SW480 (cell line): ENCODE results near the gene LRTM2.

ENCODE experiments used
- DNase-seq: peaks from one replicate; pipeline ENCODE4 v3.0.0-alpha.2; 2016; ENCODE audit warnings: low spot score

LRTM2 gene

DNA sequence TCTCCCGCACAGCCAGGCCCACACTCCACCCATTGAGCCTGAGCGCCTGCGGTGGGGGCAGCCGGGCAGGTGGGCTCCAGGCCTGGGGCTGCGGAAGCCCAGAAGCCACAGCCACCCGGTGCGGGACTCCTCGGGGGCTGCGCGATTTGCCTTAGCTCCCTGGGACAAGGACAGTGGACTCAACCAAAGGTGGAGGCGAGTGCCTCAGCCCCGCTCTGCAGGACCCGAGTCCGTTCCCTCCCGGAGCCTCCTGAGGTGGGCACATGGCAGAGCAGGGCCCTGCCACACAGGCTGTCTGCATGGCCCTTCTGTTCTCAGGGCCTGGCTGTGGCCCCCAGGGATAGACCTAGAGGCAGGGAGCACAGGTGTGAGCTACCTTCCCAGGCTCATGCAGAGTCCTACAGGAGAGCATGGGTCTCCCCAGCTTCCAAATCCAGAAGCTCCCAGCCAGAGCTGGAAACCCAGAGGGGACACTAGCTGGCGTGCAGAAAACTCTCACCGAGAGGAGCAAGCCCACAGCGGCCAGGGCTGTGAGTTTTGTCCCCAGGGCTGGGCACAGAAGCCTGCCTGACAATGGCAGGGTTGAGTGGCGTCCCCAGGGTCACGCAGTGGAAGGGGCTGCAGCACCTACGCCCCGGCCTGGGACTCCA, 22.2 kb upstream of the LRTM2 start:
- no peak for DNase-seq

DNA sequence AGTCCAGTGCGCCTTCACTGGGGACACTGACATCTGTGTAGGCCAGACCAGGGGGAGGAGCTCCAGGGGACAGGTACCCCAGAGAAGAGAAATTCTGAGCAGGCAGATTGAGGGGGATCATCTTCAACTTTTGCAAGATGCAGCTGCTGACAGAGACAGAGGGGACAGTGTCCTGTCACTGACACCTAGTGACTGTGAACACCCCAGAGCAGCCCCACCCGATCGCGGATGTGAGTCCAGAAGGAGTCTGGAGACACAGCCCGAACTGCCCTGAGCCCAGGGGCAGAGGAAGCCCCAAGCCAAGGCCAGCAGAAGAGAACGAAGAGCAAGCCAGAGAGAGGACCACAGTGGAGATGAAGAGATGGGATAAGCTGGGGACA, 21.7 kb upstream of the LRTM2 start:
- DNase-seq, result no peak

DNA sequence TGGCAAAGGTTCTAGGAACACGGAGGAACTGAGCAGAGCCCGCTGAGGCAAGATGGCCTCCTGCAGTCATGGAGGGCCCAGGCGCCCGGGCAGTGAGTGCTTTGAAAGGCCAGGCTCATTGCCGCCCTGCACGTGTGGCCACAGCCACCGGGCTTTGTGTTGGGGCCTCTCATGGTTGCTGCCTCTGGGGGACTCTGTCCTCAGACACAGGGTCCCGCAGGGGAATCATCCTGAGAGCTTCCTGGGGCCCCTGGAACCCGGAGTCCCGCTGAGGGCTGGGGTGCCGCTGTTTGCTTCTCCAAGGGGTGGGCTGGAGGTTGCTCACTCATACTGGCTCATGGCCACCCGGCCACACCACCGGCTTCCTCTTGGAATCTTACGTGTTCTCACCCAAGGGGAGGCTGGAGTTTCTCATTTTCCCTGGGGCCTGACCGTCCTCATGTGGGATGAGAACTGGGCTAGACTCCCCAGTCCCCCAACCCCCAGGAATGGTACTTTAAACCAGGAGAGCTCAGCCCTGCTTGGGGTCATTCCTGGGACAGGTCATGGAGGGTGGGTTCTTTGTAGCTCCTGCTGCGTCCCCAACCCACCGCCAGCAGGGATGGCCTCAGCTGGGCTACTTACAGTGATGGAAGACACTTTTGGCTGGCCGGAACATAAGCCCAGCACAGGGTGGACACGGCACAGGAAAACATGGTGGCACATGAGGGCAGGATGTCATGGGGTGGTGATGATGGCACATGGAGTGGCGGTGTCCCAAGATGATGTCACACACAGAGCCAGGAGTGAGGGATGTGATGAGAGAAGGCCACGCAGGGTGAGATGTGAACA, 21.1 kb upstream of the LRTM2 start:
- DNase-seq, result no peak

GRCh38 chr12:1799882-1800400, 20.4 kb upstream of the LRTM2 start:
- no peak for DNase-seq

DNA sequence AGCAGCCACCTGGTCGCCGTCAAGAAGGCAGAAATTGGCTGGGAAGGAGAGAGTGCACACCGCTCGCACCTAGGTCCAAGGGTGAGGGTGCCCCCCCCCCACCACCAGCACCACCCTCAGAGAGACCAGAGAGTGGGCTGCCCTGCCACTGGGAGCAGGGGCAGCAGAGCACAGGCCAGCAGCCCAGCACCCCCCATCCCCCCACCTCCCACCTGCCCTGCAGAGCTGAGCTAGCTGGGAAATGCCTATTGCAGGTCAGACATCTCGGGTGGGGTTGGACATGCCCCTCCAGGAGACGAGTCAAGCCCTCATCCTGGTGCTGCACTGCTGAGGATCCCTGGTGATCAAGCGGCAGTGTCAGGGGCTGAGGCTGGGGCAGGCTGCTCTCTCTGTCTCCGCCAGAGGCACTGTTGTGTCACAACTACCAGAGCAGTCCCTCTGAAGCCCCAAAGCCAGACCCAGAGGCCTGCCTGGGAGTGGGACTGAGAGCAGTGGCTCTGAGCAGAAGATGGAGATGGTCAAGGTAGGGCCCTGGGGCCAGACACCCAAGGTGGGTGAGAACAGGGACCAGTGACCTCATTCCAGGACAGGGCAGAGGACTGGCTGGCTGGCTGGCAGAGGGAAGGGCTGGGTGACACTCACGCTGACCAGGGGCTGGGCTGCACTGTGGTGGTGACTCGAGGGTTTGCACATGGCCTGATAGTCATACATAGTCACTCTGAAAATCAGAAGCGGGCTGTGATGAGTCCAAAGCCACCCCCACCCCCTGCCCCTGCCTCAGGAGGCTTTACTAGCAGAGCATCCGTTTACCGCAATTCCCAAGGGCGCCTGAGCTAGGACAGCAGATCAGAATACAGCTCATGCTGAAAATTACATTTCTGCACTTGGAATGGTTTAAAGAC, 19.7 kb upstream of the LRTM2 start:
- DNase-seq, result no peak

GRCh38 chr12:1801303-1801975, 18.9 kb upstream of the LRTM2 start:
- no peak for DNase-seq

- no peak for DNase-seq
These were observed 16.6 kb upstream of the LRTM2 start for GRCh38 chr12:1803736-1804135.

DNA sequence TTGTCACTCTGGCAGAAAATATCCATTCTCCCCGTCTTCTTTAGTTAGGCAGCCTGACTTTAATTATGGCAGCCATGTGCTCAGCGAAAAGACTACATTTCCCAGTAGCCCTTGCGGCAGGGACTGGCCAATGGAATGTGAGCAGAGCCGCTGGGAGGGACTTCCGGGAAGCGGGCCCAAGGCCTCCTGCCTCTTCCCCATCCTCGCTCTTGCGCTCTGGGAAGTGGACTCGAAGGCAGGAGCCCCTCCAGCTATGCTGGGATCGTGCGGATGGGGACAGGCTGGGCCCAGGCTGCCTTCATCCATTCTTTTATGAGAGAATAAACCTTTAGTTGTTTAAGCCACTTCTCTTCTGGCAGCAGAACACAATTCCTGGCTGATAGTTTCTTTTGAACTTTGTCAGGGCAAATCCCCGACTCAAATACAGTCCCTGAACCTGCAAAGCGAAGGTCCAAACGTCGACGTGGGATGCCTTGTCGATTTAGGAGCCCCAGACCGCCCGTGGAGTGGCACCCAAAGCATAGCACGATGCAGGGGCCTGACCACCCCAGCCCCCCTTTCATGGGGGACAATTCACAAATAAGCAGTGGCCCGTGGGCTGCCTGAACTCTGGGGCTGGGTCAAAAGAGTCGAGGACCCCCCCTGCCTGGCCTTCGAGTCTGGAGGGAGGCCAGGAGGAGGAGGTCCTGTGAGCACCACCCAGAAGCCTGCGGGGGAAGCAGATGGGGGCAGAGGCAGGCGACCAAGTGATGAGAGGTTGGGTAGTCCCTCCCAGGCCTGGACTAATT, 15.6 kb upstream of the LRTM2 start:
- DNase-seq, result peak; percentile 88

DNA sequence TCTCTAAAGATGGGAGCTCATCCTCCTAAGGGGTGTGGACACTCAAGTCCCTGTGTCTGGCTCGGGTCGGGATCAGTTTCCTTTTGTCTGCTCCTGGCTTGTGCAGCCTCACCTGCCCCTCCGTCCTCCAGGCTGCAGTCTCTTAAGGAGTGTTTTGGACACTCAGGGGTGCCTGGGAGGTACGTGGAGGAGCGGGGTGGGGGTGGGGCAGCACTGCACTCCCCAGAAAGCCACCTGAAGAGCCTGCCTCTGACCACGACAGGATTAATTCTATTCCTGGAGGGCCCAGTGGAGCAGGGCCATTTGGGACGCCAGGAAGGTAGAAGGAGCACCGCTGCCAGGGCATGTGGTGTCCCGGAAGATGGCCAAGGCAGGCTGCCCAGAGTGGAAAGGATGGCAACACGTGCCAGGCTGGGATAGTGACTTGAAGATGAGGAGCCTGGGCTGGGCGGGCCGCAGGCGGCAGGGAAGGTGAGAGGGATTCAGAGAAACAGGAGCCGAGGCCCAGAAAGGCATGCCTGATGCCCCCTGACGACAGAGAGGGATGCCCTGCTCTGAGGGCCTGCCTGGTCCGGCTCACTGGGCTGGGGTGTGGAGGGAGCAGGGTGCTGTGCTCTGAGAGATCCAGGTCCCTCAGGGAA, 14.8 kb upstream of the LRTM2 start:
- DNase-seq, result no peak

DNA sequence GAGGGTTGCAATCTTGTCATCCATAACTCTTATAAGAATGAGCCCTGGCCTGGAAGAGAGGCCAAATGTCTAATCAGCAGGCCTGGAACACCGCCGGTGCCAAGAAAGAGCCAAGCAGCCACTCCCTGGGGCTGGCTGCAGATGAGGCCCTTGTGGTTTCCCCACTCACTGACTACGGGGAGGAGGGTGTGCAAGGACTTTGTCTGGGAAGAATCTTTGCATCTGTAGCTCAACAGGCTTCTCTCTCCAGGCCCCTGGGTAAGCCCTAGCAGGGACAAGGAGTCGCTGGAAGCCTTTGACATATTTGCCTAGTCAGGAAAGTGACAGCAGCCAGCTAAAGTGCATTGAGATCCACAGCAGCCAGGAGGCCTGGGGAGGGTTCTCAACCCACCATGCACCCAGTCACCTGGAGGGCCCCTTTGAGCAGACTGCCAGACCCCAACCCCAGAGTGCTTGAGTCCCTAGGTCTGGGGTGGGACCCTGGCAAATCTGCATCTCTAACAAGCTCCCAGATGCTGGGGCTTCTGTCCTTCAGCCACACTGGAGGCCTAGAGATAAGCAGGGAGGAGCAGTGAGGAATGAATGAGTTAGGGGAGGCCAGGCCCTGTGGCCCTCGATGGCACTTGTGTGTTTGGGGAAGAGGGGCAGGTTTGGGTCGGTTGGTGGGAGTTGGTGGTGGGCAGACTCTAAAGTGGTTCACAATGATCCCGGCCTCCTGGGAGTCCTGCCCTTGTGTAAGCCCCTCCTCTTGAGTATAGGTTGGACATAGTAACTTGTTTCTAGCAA, 13.9 kb upstream of the LRTM2 start:
- DNase-seq, result no peak

DNA sequence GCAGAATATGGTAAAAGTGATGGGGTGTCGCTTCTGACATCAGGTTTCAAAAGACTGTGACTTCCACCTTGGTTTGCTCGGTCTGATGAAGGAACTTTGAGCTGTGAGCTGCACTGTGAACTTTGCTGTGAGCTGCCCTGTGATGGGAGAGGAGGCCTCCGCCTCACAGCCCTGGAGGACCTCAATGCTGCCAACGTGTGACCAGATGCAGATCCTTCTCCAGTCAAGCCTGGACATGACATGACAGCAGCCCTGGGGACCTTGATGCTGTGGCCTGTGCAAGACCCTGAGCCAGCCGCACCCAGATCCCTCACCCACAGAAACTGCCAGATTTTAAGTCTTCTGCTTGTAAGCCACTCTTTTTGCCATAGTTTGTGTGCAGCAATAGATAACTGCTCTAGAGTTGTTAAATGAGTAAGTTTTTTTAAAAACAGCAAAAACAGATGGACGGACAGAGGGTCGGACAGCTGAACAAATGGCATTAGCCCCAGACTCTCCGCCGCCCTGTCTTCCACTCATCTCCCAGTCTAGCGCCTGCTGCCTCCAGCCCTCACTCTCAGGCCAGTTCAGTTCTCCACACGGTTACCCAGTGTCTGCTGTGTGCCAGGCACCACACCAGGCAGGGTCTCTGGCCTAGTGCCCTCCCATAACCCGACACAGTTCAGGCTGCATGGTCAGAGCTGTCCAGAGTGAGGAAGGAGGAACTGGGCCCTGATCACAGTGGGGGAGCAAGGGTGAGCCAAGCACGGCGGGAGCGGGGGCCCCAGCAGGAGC, 13.1 kb upstream of the LRTM2 start:
- DNase-seq, result no peak

GRCh38 chr12:1808036-1808797, 12.1 kb upstream of the LRTM2 start:
- no peak for DNase-seq

DNA sequence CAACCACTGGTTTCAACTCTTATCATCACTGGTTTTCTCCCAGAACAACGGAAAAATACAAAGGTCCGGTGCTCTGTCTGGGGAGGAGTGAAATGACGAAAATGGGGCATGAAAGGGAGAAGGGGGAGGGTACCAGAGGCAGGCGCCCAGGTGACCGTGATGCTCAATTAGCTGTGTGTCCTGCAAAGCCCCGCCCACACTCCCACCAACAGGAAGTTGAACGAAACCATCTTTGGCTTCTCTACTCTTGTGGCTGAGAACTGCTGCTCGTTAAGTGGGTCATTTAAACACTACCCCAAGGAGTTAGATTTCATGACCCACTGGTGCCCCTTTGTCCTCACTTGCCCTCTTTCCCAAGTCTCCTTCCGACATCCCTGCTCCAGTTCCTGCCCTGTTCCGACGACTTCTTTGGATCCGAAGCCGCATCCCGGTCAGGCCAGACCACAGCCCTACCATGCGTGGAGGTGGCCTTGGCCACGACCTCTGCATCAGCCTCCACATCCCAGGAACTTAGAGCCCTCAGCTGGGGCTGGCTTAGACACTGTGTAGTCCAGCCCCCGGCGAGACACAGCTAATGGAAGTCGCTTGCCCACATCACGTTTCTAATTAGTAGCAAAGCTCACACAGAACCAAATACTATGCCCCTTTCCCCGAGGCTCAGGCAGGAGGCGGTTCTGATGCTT, 11.4 kb upstream of the LRTM2 start:
- no peak for DNase-seq

DNA sequence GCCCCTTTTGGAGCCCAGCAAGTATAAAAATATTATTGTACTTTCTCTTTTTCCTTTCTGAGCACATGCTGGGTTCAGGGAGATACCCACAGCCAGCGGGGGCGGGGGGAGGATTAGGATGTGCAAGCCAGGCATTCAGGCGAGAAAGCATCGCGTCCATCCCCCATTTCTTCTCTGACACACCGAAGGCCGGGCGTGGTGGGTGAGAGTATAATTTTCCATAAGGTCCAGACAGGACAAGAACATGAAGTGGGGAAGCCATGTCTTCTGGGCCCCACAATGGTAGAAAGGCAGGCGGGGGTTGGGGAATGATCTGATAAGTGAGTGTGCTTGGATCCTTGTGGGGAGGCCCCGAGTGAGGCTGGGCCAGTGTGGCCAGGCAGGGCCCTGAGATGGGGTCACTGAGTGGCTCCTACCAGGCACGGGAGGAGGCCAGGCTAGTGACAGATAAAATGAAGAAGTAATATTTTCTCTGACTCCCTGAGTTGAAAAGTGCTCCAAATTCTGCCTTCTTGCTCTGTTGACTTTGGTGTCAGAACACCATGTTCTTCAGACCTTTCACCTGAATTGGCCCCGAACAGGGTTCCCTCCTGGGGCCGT, 10.7 kb upstream of the LRTM2 start:
- no peak for DNase-seq

DNA sequence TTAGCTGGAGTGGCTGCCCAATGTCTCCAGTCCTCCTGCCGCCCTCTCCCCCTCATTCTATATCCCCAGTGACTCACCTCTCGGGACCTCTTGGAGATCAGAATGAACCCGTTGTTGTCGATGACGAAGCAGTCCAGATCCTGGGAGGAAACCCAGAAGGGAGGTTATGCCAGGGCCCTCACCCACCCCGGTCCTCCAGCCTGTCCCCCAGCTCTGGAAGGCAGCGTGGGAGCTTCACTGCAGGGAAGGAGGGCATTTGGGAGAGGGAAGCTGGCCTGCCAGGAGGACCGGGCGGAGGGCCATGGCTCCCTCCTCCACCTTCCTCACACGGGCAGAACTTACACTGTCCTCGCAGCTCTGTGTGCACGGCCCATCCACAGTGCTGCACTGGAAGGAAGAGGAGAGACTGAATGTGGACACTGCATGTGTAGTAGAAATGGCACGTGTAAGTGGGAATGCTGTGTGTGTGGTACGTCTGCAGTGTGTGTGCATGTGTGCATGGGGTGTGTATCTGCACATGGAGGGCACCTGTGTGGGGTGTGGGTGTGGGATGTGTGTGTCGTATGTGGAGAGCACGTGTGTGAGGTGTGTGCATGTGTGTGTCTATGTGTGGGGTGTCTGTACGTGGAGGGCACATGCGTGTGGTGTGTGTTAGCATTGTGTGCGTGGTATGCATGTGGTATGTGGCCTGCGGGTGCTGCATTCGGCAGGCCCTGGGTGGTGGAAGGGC, 10.0 kb upstream of the LRTM2 start:
- DNase-seq, result peak; percentile 68

- DNase-seq, result no peak
These were observed 9.5 kb upstream of the LRTM2 start for GRCh38 chr12:1810931-1811280.
